SU-DHL-6 (cell line): ENCODE results near the gene GAREM2.

ENCODE experiments used
- CTCF ChIP-seq: fragments of 200-600 bp; sonication (generic); IDR thresholded peaks from one replicate; pipeline ENCODE4 v1.5.1; 2017; ENCODE audit warnings: antibody characterized with exemption, mild to moderate bottlenecking, low read length, moderate library complexity; ENCODE audit not compliant: insufficient read depth, poor library complexity, severe bottlenecking
- EZH2phosphoT487 ChIP-seq: fragments of 200-600 bp; sonication (generic), shearing (Covaris generic); conservative IDR thresholded peaks from 2 replicates; pipeline ENCODE4 v1.6.1; 2018; ENCODE audit warnings: mild to moderate bottlenecking, antibody characterized with exemption, low read length, moderate library complexity, mixed read lengths

GRCh38 chr2:26123426-26123825, 49.5 kb upstream of the GAREM2 start:
- TF ChIP-seq EZH2phosphoT487 (no peak), CTCF (no peak)
